Panc1 (cell line): Measurements from ENCODE around the gene SSTR5. TPM values are rescaled to one million over a fixed set of nuclear protein-coding genes. Genes with fewer than 3 reads are reported as not detected.

Source experiments
- ATAC-seq: fragments of 200-7000 bp; cut with Tn5 transposase; 2 replicates; pipeline ENCODE4 v1.9.1; 2020; ENCODE audit warnings: mild to moderate bottlenecking, moderate library complexity
- BruUV-seq: library from RNA; stranded (reverse); fragments of 400-500 nt; replicated peaks from 2 replicates; lab custom pipeline; 2021; lab: Mats Ljungman, UMichigan
- CTCF ChIA-PET: fragments of 300-600 bp; sonication (Branson Sonifier 250); formaldehyde crosslinking; loops from one replicate; lab custom pipeline; 2022; ENCODE audit warnings: antibody characterized with exemption; lab: Charles Lee
- POLR2A ChIA-PET: fragments of 300-600 bp; sonication (Branson Sonifier 250); formaldehyde crosslinking; loops from one replicate; lab custom pipeline; 2022; ENCODE audit warnings: antibody characterized with exemption; lab: Charles Lee
- DNase-seq: peaks from one replicate; pipeline ENCODE4 v3.0.0-alpha.2; 2010; ENCODE audit warnings: low read depth, low spot score
- H3K27ac ChIP-seq: 2 replicates; pipeline ENCODE4 v1.5.1; 2011; ENCODE audit warnings: mild to moderate bottlenecking, low read length, inconsistent platforms
- H3K27me3 ChIP-seq: fragments of 200-500 bp; sonication (Bioruptor generic); 2 replicates; pipeline ENCODE4 v1.6.0; 2014; ENCODE audit warnings: low read length, inconsistent platforms; ENCODE audit not compliant: control insufficient read depth, insufficient read depth
- H3K36me3 ChIP-seq: fragments of 200-500 bp; sonication (Bioruptor generic); 2 replicates; pipeline ENCODE4 v1.5.1; 2014; ENCODE audit warnings: inconsistent platforms, mild to moderate bottlenecking, low read length, moderate library complexity; ENCODE audit not compliant: control insufficient read depth, insufficient read depth
- H3K4me1 ChIP-seq: 2 replicates; pipeline ENCODE4 v1.5.1; 2011; ENCODE audit warnings: inconsistent platforms, mild to moderate bottlenecking, low read length, moderate library complexity; ENCODE audit not compliant: control insufficient read depth, insufficient read depth
- H3K4me3 ChIP-seq, 2 experiments: 2 replicates each; pipeline ENCODE4 v1.5.1; 2011 to 2012; ENCODE audit warnings: low read depth in 2 of 2, low read length in 2 of 2, mild to moderate bottlenecking in 2 of 2, inconsistent platforms in 1 of 2, moderate library complexity in 1 of 2
- H3K9me3 ChIP-seq: fragments of 200-500 bp; sonication (Bioruptor generic); 2 replicates; pipeline ENCODE4 v1.5.1; 2014; ENCODE audit warnings: low read depth, mild to moderate bottlenecking, inconsistent platforms, low read length, moderate library complexity; ENCODE audit not compliant: control insufficient read depth, insufficient read depth
- POLR2AphosphoS5 ChIP-seq: IDR thresholded peaks from 2 replicates; pipeline ENCODE4 v1.6.1; 2012; ENCODE audit warnings: mild to moderate bottlenecking, low read depth, low read length, moderate library complexity
- SIN3A ChIP-seq: IDR thresholded peaks from 2 replicates; pipeline ENCODE4 v1.6.1; 2012; ENCODE audit warnings: low read depth, mild to moderate bottlenecking, low read length, moderate library complexity, borderline replicate concordance; ENCODE audit not compliant: insufficient read depth
- TCF7L2 ChIP-seq: IDR thresholded peaks from 2 replicates; pipeline ENCODE4 v1.6.1; 2011; ENCODE audit warnings: mild to moderate bottlenecking, low read depth, low read length, inconsistent platforms
- in situ Hi-C: cut with HindIII; loops from 2 replicates; pipeline ENCODE4 v1.10.0; 2016; ENCODE audit warnings: low sequenced_read_pairs, low pct_unique_long_range_greater_than_20kb
- intact Hi-C: fragments of 100-400 bp; cut with micrococcal nuclease; formaldehyde crosslinking; loops from one replicate; pipeline ENCODE4 v1.10.0; 2022; ENCODE audit not compliant: unreplicated experiment
- total RNA-seq: library from RNA; stranded (reverse); gene quantifications from one replicate; pipeline ENCODE4 v1.2.1, GENCODE V29; 2021; ENCODE audit not compliant: unreplicated experiment
- TF ChIP-seq, protein P1 (sequence below), 2 experiments: IDR thresholded peaks; 2 replicates each; pipeline ENCODE4 v1.6.1; 2011 to 2012; ENCODE audit warnings: low read depth in 2 of 2, control low read depth in 1 of 2, low read length in 1 of 2, mild to moderate bottlenecking in 1 of 2, moderate library complexity in 1 of 2; ENCODE audit not compliant: insufficient read depth in 1 of 2
- TF ChIP-seq, protein P2 (sequence below): fragments of 450-650 bp; IDR thresholded peaks from 2 replicates; pipeline ENCODE4 v1.5.1; 2017; ENCODE audit warnings: mild to moderate bottlenecking

Gene SSTR5
- total RNA-seq, 1 experiment from 2014 or later: 2.8 TPM

DNA sequence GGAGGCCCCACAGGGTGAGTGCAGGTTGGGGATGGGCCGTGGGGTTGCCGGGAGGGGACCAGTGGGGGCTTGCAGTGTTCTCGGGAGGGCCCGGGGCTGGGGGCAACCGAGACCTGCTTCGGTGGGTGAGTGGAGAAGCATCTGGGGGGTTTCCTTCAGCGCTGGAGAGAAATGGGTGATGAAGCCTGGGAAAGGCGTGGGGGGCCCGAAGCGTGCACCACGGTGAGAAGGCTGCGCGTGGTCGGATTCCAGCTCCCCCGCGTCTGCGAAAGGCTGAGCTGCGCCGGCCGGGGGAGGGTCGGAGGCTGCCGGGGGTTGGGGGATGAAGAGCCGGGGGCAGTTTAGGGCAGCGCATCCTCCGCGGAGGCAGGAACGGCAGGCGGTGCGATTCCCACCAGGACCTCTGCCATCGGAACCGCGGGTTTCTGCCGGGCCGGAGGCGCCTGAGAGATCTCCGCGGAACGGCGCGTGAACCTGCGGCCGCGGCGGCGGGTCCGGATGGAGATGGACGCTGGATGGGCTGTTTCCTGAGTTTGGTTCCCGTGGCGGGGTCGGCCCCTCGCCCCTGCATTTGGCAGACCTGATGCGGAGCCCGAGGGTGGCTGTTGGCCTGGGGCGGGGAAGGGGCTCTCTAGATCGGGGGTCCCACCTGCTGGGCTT lies 6.9 kb upstream of the SSTR5 start:
- CTCF ChIA-PET: no interaction called here

GRCh38 chr16:1066584-1067172 lies 5.9 kb upstream of the SSTR5 start:
- no peak for ATAC-seq
- no peaks in the 10 kb centered on the region for H3K36me3 ChIP-seq
- BruUV-seq: no TSS peak
- DNase-seq: no peak
- CTCF ChIA-PET: no interaction called here
- in situ Hi-C loops (no loop called here), intact Hi-C loops (no loop called here)
- H3K4me3 ChIP-seq: no peak overlapping the region
- TF ChIP-seq SIN3A (no peak), TCF7L2 (no peak), POLR2AphosphoS5 (no peak)
- TF ChIP-seq, protein P1, sequence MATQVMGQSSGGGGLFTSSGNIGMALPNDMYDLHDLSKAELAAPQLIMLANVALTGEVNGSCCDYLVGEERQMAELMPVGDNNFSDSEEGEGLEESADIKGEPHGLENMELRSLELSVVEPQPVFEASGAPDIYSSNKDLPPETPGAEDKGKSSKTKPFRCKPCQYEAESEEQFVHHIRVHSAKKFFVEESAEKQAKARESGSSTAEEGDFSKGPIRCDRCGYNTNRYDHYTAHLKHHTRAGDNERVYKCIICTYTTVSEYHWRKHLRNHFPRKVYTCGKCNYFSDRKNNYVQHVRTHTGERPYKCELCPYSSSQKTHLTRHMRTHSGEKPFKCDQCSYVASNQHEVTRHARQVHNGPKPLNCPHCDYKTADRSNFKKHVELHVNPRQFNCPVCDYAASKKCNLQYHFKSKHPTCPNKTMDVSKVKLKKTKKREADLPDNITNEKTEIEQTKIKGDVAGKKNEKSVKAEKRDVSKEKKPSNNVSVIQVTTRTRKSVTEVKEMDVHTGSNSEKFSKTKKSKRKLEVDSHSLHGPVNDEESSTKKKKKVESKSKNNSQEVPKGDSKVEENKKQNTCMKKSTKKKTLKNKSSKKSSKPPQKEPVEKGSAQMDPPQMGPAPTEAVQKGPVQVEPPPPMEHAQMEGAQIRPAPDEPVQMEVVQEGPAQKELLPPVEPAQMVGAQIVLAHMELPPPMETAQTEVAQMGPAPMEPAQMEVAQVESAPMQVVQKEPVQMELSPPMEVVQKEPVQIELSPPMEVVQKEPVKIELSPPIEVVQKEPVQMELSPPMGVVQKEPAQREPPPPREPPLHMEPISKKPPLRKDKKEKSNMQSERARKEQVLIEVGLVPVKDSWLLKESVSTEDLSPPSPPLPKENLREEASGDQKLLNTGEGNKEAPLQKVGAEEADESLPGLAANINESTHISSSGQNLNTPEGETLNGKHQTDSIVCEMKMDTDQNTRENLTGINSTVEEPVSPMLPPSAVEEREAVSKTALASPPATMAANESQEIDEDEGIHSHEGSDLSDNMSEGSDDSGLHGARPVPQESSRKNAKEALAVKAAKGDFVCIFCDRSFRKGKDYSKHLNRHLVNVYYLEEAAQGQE (IDR thresholded peaks at IDR 0.05; ENCODE audit: insufficient read depth in 1 of 2, low read depth in 2 of 2, low read length in 1 of 2): no peak
- TF ChIP-seq, protein P2, sequence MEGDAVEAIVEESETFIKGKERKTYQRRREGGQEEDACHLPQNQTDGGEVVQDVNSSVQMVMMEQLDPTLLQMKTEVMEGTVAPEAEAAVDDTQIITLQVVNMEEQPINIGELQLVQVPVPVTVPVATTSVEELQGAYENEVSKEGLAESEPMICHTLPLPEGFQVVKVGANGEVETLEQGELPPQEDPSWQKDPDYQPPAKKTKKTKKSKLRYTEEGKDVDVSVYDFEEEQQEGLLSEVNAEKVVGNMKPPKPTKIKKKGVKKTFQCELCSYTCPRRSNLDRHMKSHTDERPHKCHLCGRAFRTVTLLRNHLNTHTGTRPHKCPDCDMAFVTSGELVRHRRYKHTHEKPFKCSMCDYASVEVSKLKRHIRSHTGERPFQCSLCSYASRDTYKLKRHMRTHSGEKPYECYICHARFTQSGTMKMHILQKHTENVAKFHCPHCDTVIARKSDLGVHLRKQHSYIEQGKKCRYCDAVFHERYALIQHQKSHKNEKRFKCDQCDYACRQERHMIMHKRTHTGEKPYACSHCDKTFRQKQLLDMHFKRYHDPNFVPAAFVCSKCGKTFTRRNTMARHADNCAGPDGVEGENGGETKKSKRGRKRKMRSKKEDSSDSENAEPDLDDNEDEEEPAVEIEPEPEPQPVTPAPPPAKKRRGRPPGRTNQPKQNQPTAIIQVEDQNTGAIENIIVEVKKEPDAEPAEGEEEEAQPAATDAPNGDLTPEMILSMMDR: no peak
- H3K27me3 ChIP-seq: no peaks in the 10 kb centered on the region
- no peak overlapping the region for H3K27ac ChIP-seq
- POLR2A ChIA-PET: no interaction called here
- peaks cover 13% of the 10 kb centered on the region for H3K4me1 ChIP-seq
- no peaks in the 10 kb centered on the region for H3K9me3 ChIP-seq

More for the DNA sequence above, 6.9 kb upstream of the SSTR5 start:
- Histone ChIP-seq H3K27me3 (no peaks in the 10 kb centered on the region), H3K9me3 (no peaks in the 10 kb centered on the region), H3K36me3 (no peaks in the 10 kb centered on the region), H3K27ac (no peak overlapping the region), H3K4me3 (no peak overlapping the region), H3K4me1 (peaks cover 10% of the 10 kb centered on the region)
- ATAC-seq: no peak
- TF ChIP-seq, protein P2: no peak
- no peak for TF ChIP-seq POLR2AphosphoS5
- no peak for TF ChIP-seq SIN3A
- TF ChIP-seq TCF7L2: no peak
- TF ChIP-seq, protein P1 (IDR thresholded peaks at IDR 0.05; ENCODE audit: insufficient read depth in 1 of 2, low read depth in 2 of 2, low read length in 1 of 2): no peak
- in situ Hi-C loops (no loop called here), intact Hi-C loops (no loop called here)
- POLR2A ChIA-PET: no interaction called here
- DNase-seq: no peak
- BruUV-seq: no TSS peak
